HEK293 (cell line): Measurements from ENCODE around the gene SLC7A6.

Source experiments
- HOXA7 ChIP-seq: sonication (generic); formaldehyde crosslinking; IDR thresholded peaks from 2 replicates; pipeline ENCODE4 v1.8.1; 2022; ENCODE audit warnings: missing genetic modification reagents, borderline replicate concordance
- KLF9 ChIP-seq: fragments of 450-650 bp; formaldehyde crosslinking; IDR thresholded peaks from 2 replicates; pipeline ENCODE4 v1.5.1; 2016; ENCODE audit warnings: missing biosample characterization, missing genetic modification characterization, low read depth
- ZBTB17 ChIP-seq: fragments of 450-650 bp; formaldehyde crosslinking; IDR thresholded peaks from 2 replicates; pipeline ENCODE4 v1.5.1; 2016; ENCODE audit warnings: missing biosample characterization, missing genetic modification characterization
- ZEB2 ChIP-seq: fragments of 450-650 bp; formaldehyde crosslinking; IDR thresholded peaks from 2 replicates; pipeline ENCODE4 v1.5.1; 2016; ENCODE audit warnings: missing biosample characterization, missing genetic modification characterization
- ZFP41 ChIP-seq: fragments of 450-650 bp; formaldehyde crosslinking; IDR thresholded peaks from 2 replicates; pipeline ENCODE4 v1.5.1; 2016; ENCODE audit warnings: missing biosample characterization, missing genetic modification characterization, borderline replicate concordance
- ZNF146 ChIP-seq: fragments of 450-650 bp; formaldehyde crosslinking; IDR thresholded peaks from 2 replicates; pipeline ENCODE4 v1.5.1; 2016; ENCODE audit warnings: missing biosample characterization, missing genetic modification characterization
- ZNF221 ChIP-seq: fragments of 450-650 bp; formaldehyde crosslinking; IDR thresholded peaks from 2 replicates; pipeline ENCODE4 v1.5.1; 2017; ENCODE audit warnings: missing biosample characterization, missing genetic modification characterization, borderline replicate concordance
- ZNF239 ChIP-seq: fragments of 450-650 bp; formaldehyde crosslinking; IDR thresholded peaks from 2 replicates; pipeline ENCODE4 v1.5.1; 2016; ENCODE audit warnings: missing biosample characterization, missing genetic modification characterization
- ZNF274 ChIP-seq, 2 experiments: fragments of 200-500 bp in 1 of 2; fragments of 450-650 bp in 1 of 2; sonication (Bioruptor generic) in 1 of 2; formaldehyde crosslinking in 1 of 2; IDR thresholded peaks; 2 replicates each; pipeline versions ENCODE4 v1.5.1 to v1.6.1; 2014 to 2016; ENCODE audit warnings: borderline replicate concordance in 1 of 2, inconsistent platforms in 1 of 2, low read length in 1 of 2, missing biosample characterization in 1 of 2, missing genetic modification characterization in 1 of 2
- ZNF280D ChIP-seq: fragments of 450-650 bp; formaldehyde crosslinking; IDR thresholded peaks from 2 replicates; pipeline ENCODE4 v1.5.1; 2016; ENCODE audit warnings: missing biosample characterization, missing genetic modification characterization
- ZNF501 ChIP-seq: fragments of 450-650 bp; formaldehyde crosslinking; IDR thresholded peaks from 2 replicates; pipeline ENCODE4 v1.5.1; 2016; ENCODE audit warnings: missing biosample characterization, missing genetic modification characterization
- TF ChIP-seq, protein P1 (sequence below): fragments of 450-650 bp; formaldehyde crosslinking; IDR thresholded peaks from 2 replicates; pipeline ENCODE4 v1.5.1; 2016; ENCODE audit warnings: missing biosample characterization, missing genetic modification characterization
- TF ChIP-seq, protein P2 (sequence below): IDR thresholded peaks from 2 replicates; pipeline ENCODE4 v1.6.1; 2011; ENCODE audit warnings: mild to moderate bottlenecking, low read depth, low read length, borderline replicate concordance
- TF ChIP-seq, protein P3 (sequence below): fragments of 450-650 bp; formaldehyde crosslinking; IDR thresholded peaks from 2 replicates; pipeline ENCODE4 v1.5.1; 2016; ENCODE audit warnings: missing biosample characterization, missing genetic modification characterization

- TF ChIP-seq, protein P1, sequence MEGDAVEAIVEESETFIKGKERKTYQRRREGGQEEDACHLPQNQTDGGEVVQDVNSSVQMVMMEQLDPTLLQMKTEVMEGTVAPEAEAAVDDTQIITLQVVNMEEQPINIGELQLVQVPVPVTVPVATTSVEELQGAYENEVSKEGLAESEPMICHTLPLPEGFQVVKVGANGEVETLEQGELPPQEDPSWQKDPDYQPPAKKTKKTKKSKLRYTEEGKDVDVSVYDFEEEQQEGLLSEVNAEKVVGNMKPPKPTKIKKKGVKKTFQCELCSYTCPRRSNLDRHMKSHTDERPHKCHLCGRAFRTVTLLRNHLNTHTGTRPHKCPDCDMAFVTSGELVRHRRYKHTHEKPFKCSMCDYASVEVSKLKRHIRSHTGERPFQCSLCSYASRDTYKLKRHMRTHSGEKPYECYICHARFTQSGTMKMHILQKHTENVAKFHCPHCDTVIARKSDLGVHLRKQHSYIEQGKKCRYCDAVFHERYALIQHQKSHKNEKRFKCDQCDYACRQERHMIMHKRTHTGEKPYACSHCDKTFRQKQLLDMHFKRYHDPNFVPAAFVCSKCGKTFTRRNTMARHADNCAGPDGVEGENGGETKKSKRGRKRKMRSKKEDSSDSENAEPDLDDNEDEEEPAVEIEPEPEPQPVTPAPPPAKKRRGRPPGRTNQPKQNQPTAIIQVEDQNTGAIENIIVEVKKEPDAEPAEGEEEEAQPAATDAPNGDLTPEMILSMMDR, result no peak
- no peak for TF ChIP-seq ZNF280D (tag by site-specific recombination)
- TF ChIP-seq, protein P2, sequence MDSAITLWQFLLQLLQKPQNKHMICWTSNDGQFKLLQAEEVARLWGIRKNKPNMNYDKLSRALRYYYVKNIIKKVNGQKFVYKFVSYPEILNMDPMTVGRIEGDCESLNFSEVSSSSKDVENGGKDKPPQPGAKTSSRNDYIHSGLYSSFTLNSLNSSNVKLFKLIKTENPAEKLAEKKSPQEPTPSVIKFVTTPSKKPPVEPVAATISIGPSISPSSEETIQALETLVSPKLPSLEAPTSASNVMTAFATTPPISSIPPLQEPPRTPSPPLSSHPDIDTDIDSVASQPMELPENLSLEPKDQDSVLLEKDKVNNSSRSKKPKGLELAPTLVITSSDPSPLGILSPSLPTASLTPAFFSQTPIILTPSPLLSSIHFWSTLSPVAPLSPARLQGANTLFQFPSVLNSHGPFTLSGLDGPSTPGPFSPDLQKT, result no peak
- no peak for TF ChIP-seq ZFP41 (tag by site-specific recombination)
- TF ChIP-seq ZBTB17 (tag by site-specific recombination), result no peak
- TF ChIP-seq, protein P3, sequence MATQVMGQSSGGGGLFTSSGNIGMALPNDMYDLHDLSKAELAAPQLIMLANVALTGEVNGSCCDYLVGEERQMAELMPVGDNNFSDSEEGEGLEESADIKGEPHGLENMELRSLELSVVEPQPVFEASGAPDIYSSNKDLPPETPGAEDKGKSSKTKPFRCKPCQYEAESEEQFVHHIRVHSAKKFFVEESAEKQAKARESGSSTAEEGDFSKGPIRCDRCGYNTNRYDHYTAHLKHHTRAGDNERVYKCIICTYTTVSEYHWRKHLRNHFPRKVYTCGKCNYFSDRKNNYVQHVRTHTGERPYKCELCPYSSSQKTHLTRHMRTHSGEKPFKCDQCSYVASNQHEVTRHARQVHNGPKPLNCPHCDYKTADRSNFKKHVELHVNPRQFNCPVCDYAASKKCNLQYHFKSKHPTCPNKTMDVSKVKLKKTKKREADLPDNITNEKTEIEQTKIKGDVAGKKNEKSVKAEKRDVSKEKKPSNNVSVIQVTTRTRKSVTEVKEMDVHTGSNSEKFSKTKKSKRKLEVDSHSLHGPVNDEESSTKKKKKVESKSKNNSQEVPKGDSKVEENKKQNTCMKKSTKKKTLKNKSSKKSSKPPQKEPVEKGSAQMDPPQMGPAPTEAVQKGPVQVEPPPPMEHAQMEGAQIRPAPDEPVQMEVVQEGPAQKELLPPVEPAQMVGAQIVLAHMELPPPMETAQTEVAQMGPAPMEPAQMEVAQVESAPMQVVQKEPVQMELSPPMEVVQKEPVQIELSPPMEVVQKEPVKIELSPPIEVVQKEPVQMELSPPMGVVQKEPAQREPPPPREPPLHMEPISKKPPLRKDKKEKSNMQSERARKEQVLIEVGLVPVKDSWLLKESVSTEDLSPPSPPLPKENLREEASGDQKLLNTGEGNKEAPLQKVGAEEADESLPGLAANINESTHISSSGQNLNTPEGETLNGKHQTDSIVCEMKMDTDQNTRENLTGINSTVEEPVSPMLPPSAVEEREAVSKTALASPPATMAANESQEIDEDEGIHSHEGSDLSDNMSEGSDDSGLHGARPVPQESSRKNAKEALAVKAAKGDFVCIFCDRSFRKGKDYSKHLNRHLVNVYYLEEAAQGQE (tag by site-specific recombination), result no peak
- no peak for TF ChIP-seq HOXA7
- no peak for TF ChIP-seq ZNF221 (tag by site-specific recombination)
- no peak for TF ChIP-seq ZNF274 (IDR thresholded peaks at IDR 0.05; ENCODE audit: low read length)
- TF ChIP-seq ZNF274 (tag by site-specific recombination; IDR thresholded peaks at IDR 0.05; ENCODE audit: borderline replicate concordance), result no peak
- TF ChIP-seq KLF9 (tag by site-specific recombination), result no peak
- TF ChIP-seq ZNF501 (tag by site-specific recombination), result no peak
- TF ChIP-seq ZEB2 (tag by site-specific recombination), result no peak
- TF ChIP-seq ZNF239 (tag by site-specific recombination), result no peak
- no peak for TF ChIP-seq ZNF146
Measured at GRCh38 chr16:68289621-68290329, 25.4 kb downstream of the SLC7A6 start.
